ENCODE measurements around the gene SLC34A1. TPM values are rescaled to one million over a fixed set of nuclear protein-coding genes. Genes with fewer than 3 reads are reported as not detected.

Gene SLC34A1
- polyA plus RNA-seq, 3 donors, result not detected

DNA sequence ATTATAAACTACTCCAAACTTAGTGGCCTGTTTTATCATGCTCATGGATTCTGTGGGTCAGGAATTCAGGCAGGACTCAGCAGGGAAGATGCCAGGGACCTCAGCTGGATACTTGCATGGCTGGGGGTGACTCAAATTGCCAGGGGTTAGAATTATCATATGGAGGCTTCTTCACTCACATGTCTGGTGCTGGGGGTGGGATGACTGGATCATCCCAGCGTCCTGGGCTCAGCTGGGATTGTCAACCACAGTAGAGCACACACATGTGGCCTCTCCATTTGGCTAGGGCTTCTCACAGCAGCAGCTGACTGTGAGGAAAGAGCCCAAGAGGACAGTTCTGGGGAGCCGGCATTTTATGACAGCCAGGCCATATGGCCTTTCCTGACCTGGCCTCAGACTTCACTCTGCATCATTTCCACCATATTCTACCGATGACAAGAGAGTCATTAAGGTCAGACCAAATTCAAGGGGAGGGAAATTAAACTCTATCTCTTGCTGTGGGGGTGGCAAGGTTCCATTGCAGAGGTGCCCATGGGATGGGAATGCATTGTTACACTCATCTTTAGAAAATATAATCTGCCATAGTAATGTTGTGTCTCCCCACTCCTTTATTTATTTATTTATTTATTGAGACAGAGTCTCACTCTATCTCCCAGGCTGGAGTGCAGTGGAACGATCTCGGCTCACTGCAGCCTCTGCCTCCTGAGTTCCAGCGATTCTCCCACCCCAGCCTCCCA lies 37.0 kb downstream of the SLC34A1 start:
- no peaks in the 10 kb centered on the region for H3K27me3 Mint-ChIP-seq (ENCODE audit: low read depth in 3 of 3)
- no peak overlapping the region for H3K4me3 Mint-ChIP-seq
- H3K36me3 Mint-ChIP-seq, result no peaks in the 10 kb centered on the region
- Histone ChIP-seq H3K4me3 (replicated peaks in 1 of 3; ENCODE audit: low read depth in 2 of 3, low read length in 3 of 3) (no peak overlapping the region), H3K9me3 (replicated peaks in 1 of 2; ENCODE audit: control insufficient read depth in 1 of 2, insufficient read depth in 1 of 2, low read length in 2 of 2) (no peaks in the 10 kb centered on the region), H3K27ac (ENCODE audit: low read depth in 1 of 2, low read length in 2 of 2) (no peak overlapping the region), H3K9ac (ENCODE audit: insufficient read depth, low read length, poor library complexity, severe bottlenecking) (no peak overlapping the region), H3K4me1 (ENCODE audit: control insufficient read depth in 1 of 2, insufficient read depth in 2 of 2, low read length in 2 of 2) (peaks cover 40 to 52% of the 10 kb centered on the region in 2 donors), H4K20me1 (ENCODE audit: insufficient read depth, low read length) (no peaks in the 10 kb centered on the region), H3K79me2 (ENCODE audit: insufficient read depth, low read length) (no peaks in the 10 kb centered on the region), H3K36me3 (replicated peaks in 1 of 2; ENCODE audit: control insufficient read depth in 1 of 2, insufficient read depth in 2 of 2, low read length in 2 of 2) (no peaks in the 10 kb centered on the region), H3K27me3 (ENCODE audit: control insufficient read depth in 2 of 2, insufficient read depth in 2 of 2, low read length in 2 of 2) (no peaks in the 10 kb centered on the region), H2AFZ (ENCODE audit: insufficient read depth, low read depth, low read length, poor library complexity, severe bottlenecking) (no peak overlapping the region), H3K4me2 (replicated peaks; ENCODE audit: extremely low read depth, low read length, poor library complexity, severe bottlenecking) (no peak overlapping the region)
- WGBS (ENCODE audit: insufficient coverage), result no CpG with 5 or more reads among the region's 6 CpGs
- DNase-seq, result no peak
- intact Hi-C loops (cut with micrococcal nuclease), result no loop called here
- TF ChIP-seq, protein P1, sequence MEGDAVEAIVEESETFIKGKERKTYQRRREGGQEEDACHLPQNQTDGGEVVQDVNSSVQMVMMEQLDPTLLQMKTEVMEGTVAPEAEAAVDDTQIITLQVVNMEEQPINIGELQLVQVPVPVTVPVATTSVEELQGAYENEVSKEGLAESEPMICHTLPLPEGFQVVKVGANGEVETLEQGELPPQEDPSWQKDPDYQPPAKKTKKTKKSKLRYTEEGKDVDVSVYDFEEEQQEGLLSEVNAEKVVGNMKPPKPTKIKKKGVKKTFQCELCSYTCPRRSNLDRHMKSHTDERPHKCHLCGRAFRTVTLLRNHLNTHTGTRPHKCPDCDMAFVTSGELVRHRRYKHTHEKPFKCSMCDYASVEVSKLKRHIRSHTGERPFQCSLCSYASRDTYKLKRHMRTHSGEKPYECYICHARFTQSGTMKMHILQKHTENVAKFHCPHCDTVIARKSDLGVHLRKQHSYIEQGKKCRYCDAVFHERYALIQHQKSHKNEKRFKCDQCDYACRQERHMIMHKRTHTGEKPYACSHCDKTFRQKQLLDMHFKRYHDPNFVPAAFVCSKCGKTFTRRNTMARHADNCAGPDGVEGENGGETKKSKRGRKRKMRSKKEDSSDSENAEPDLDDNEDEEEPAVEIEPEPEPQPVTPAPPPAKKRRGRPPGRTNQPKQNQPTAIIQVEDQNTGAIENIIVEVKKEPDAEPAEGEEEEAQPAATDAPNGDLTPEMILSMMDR (IDR thresholded peaks at IDR 0.05), result no peak
- H3K4me1 Mint-ChIP-seq, result peaks cover 51% of the 10 kb centered on the region
- H3K27ac Mint-ChIP-seq, result peak overlapping the region in 2 of 7 donors; percentile 46 to 53
- peaks cover 0 to 4% (median 0%) of the 10 kb centered on the region in 7 donors for H3K9me3 Mint-ChIP-seq

DNA sequence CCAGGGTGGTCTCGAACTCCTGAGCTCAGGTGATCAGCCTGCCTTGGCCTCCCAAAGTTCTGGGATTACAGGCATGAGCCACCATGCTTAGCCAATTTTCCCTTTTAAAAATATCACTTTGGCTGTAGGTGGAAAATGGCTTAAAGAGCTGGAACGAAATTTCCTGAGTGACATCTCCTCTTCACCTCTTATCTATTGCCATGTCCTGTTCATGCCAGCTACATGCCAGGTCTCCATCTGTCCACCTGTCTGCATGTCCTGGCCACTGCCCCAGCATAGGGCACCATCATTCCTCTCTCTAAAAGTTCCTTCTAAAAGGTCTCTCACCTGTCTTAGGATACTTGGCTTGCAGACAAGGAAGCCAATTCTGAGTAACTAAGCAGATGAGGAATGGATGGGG lies 39.4 kb downstream of the SLC34A1 start:
- intact Hi-C loops (cut with micrococcal nuclease), result no loop called here
- peaks cover 0 to 1% (median 0%) of the 10 kb centered on the region in 3 donors for H3K27me3 Mint-ChIP-seq (ENCODE audit: low read depth in 3 of 3)
- Histone ChIP-seq H3K4me2 (replicated peaks; ENCODE audit: extremely low read depth, low read length, poor library complexity, severe bottlenecking) (no peak overlapping the region), H3K9ac (ENCODE audit: insufficient read depth, low read length, poor library complexity, severe bottlenecking) (no peak overlapping the region), H3K4me1 (ENCODE audit: control insufficient read depth in 1 of 2, insufficient read depth in 2 of 2, low read length in 2 of 2) (peaks cover 40 to 55% of the 10 kb centered on the region in 2 donors), H3K36me3 (replicated peaks in 1 of 2; ENCODE audit: control insufficient read depth in 1 of 2, insufficient read depth in 2 of 2, low read length in 2 of 2) (no peaks in the 10 kb centered on the region), H3K27ac (ENCODE audit: low read depth in 1 of 2, low read length in 2 of 2) (no peak overlapping the region), H4K20me1 (ENCODE audit: insufficient read depth, low read length) (peaks cover 3% of the 10 kb centered on the region), H3K79me2 (ENCODE audit: insufficient read depth, low read length) (peaks cover 21% of the 10 kb centered on the region), H2AFZ (ENCODE audit: insufficient read depth, low read depth, low read length, poor library complexity, severe bottlenecking) (no peak overlapping the region), H3K27me3 (ENCODE audit: control insufficient read depth in 2 of 2, insufficient read depth in 2 of 2, low read length in 2 of 2) (no peaks in the 10 kb centered on the region), H3K9me3 (replicated peaks in 1 of 2; ENCODE audit: control insufficient read depth in 1 of 2, insufficient read depth in 1 of 2, low read length in 2 of 2) (no peaks in the 10 kb centered on the region), H3K4me3 (replicated peaks in 1 of 3; ENCODE audit: low read depth in 2 of 3, low read length in 3 of 3) (no peak overlapping the region)
- H3K27ac Mint-ChIP-seq, result peak overlapping the region in 1 of 7 donors; percentile 58
- H3K4me1 Mint-ChIP-seq, result peaks cover 49% of the 10 kb centered on the region
- WGBS (ENCODE audit: insufficient coverage), result no CpG with 5 or more reads among the region's 2 CpGs
- no peak for DNase-seq
- H3K36me3 Mint-ChIP-seq, result peaks cover 0 to 11% of the 10 kb centered on the region in 2 donors
- no peak overlapping the region for H3K4me3 Mint-ChIP-seq
- H3K9me3 Mint-ChIP-seq, result peaks cover 0 to 4% (median 0%) of the 10 kb centered on the region in 7 donors
- TF ChIP-seq, protein P1 (IDR thresholded peaks at IDR 0.05), result no peak

Data from CD14-positive monocyte (primary cell).